ENCODE results near the gene FRMD1. TPM values are rescaled to one million over a fixed set of nuclear protein-coding genes. Genes with fewer than 3 reads are reported as not detected.

FRMD1 gene
- total RNA-seq, 4 donors from 2014 or later: 0.13 TPM; not detected in 3

DNA sequence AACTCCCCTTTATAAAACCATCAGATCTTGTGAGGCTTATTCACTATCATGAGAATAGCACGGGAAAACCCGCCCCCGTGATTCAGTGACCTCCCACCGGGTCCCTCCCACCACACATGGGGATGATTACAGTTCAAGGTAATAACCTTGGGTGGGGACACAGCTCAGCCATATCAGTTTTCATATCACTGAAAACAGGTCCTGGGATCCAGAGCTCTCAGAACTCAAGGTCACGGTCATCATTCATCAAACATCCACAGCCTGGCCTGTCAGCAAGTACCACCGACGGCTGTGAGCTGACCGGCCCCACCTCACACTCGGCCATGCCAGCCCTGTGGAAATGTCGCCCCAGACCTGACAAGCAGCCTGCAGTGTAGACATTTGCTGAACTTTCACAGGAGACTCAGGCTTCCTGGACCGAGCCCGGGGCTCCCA lies 14.1 kb upstream of the FRMD1 start:
- Histone ChIP-seq H3K36me3 (no peaks in the 10 kb centered on the region), H3K27me3 (no peaks in the 10 kb centered on the region), H3K9me3 (no peaks in the 10 kb centered on the region), H3K27ac (no peak overlapping the region), H3K4me1 (no peaks in the 10 kb centered on the region), H3K4me3 (replicated peaks in 1 of 3) (no peak overlapping the region)
- intact Hi-C loops (cut with DNase I): no loop called here
- no peak for DNase-seq
- TF ChIP-seq, protein P1, sequence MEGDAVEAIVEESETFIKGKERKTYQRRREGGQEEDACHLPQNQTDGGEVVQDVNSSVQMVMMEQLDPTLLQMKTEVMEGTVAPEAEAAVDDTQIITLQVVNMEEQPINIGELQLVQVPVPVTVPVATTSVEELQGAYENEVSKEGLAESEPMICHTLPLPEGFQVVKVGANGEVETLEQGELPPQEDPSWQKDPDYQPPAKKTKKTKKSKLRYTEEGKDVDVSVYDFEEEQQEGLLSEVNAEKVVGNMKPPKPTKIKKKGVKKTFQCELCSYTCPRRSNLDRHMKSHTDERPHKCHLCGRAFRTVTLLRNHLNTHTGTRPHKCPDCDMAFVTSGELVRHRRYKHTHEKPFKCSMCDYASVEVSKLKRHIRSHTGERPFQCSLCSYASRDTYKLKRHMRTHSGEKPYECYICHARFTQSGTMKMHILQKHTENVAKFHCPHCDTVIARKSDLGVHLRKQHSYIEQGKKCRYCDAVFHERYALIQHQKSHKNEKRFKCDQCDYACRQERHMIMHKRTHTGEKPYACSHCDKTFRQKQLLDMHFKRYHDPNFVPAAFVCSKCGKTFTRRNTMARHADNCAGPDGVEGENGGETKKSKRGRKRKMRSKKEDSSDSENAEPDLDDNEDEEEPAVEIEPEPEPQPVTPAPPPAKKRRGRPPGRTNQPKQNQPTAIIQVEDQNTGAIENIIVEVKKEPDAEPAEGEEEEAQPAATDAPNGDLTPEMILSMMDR (IDR thresholded peaks at IDR 0.05): no peak
- TF ChIP-seq POLR2A (IDR thresholded peaks at IDR 0.05): no peak
- WGBS, 2 donors: 82 to 87% methylated on average over 12 of the region's 12 CpGs

DNA sequence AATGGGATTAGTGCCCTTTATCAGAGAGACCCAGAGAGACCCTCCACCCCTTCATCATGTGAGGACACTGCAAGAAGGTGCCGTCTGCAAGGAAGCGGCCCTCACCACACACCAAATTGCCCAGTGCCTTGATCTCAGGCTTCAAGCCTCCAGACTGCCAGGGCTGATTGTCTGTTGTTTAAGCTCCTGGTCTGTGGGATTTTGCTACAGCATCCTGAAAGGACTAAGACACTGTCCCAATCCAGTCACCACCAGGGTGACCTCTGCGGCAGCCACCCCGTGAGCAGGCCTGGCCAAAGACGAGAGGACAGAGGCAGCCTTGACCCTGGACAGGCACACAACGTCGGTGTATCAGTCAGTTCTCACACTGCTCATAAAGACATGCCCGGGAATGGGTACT lies 13.5 kb upstream of the FRMD1 start:
- 83 to 85% methylated on average over 6 to 7 of the region's 8 CpGs for WGBS, 2 donors
- no peaks in the 10 kb centered on the region for H3K27me3 ChIP-seq
- H3K4me1 ChIP-seq: no peaks in the 10 kb centered on the region
- H3K4me3 ChIP-seq (replicated peaks in 1 of 3): no peak overlapping the region
- H3K36me3 ChIP-seq: no peaks in the 10 kb centered on the region
- H3K9me3 ChIP-seq: no peaks in the 10 kb centered on the region
- DNase-seq: no peak
- intact Hi-C loops (cut with DNase I): no loop called here
- no peak for TF ChIP-seq POLR2A (IDR thresholded peaks at IDR 0.05)
- TF ChIP-seq, protein P1 (IDR thresholded peaks at IDR 0.05): no peak
- H3K27ac ChIP-seq: no peak overlapping the region

DNA sequence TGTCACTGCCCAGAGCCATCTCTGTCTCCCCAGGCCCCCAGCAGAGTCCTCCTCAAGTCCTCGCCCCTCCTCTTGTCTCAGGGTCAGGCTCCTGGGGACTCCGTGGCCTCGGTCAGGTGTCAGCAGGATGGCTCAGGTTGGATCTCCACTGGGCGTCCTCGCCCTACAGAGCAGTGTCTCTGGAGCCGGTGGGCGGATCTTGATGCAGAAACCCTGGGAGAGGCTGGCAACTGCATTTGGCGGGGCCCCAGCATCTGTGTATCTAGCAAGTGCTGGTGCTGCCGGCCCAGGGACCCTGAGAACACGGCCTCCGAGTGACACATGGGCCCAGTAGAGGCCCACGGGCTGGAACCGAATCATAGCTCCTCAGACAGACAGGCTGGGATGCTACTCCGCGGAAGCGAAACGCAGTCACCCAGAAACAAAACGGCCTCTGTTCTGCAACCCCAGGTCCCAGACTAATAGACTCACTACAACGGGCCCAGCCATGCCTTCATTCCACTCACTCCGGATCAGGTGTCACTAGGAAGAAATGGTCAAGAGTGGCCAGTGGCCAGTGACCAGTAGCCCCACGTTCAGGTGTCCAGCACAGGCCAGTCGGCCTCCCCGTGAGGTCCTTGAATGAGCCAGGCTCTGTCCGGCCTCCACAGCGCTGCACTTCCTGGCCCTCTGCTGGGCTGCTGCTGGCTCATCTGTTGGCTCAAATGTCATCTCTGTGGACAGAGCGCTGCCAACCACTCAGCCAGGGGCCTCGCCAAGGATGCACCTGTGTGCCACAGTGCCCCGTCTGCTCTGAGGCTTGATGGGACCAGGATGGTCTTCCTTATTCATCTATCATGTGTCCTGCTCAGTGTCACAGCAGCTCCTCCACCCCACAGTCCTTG lies 12.6 kb upstream of the FRMD1 start:
- Histone ChIP-seq H3K4me1 (no peaks in the 10 kb centered on the region), H3K9me3 (no peaks in the 10 kb centered on the region), H3K4me3 (replicated peaks in 1 of 3) (no peak overlapping the region), H3K27ac (no peak overlapping the region), H3K36me3 (no peaks in the 10 kb centered on the region), H3K27me3 (no peaks in the 10 kb centered on the region)
- TF ChIP-seq, protein P1 (IDR thresholded peaks at IDR 0.05): no peak
- no peak for TF ChIP-seq POLR2A (IDR thresholded peaks at IDR 0.05)
- no peak for DNase-seq
- intact Hi-C loops (cut with DNase I): no loop called here
- WGBS, 2 donors: 86 to 97% methylated on average over 16 to 25 of the region's 28 CpGs

DNA sequence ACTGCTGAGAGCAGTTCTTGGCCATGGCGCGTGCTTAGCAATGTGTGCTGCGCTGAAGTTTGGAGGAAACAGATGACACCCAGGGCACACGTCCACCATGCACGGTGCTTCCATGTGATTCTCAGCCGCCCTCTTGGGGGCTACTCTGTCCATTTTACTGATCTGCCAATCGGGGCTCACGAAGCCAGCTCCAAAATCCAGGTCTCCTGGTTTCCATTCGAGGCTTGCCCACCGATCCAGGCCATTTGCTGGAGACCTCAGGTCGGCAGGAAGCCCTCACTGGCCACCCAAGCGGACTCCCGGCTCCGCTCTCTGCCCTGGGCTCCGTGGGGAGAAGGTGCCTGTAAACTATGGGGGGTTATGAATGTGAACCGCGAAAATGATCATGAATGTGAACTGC lies 11.7 kb upstream of the FRMD1 start:
- Histone ChIP-seq H3K27me3 (no peaks in the 10 kb centered on the region), H3K27ac (no peak overlapping the region), H3K4me3 (replicated peaks in 1 of 3) (no peak overlapping the region), H3K9me3 (no peaks in the 10 kb centered on the region), H3K4me1 (no peaks in the 10 kb centered on the region), H3K36me3 (no peaks in the 10 kb centered on the region)
- intact Hi-C loops (cut with DNase I): no loop called here
- WGBS, 2 donors: 83 to 87% methylated on average over 16 to 17 of the region's 17 CpGs
- DNase-seq: no peak
- no peak for TF ChIP-seq POLR2A (IDR thresholded peaks at IDR 0.05)
- TF ChIP-seq, protein P1 (IDR thresholded peaks at IDR 0.05): no peak

DNA sequence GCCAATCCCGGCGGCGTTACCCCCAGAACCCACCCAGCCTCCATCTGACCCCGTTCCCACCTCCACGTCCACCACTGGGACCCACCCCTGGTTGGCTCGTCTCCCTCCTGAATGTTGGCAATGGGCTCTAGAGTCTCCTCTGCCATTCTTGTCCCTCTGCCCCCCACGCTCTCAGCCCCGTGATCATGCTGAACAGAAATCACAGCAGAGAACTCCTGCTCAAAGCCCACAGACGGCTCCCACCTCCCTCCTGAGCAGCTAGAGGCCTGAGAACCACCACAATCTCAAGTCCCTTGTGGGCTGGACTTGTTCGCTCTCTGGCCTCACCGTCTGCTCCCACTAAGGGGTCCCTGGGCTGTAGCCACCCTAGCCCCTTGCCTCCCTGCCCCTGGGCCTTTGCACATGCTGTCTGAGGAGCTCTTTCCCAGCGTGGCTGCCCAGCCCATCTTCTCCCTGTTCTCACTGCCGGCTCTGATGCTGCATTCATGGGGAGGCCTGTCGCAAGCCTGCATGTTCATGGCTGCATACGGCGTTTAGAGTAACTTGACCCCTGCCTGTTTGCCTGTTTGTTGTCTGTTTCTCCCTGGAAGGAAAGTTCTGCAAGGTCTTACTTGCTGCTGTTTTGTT lies 11.2 kb upstream of the FRMD1 start:
- DNase-seq: no peak
- no peak overlapping the region for H3K4me3 ChIP-seq (replicated peaks in 1 of 3)
- TF ChIP-seq, protein P1 (IDR thresholded peaks at IDR 0.05): no peak
- TF ChIP-seq POLR2A (IDR thresholded peaks at IDR 0.05): no peak
- H3K4me1 ChIP-seq: no peaks in the 10 kb centered on the region
- H3K9me3 ChIP-seq: no peaks in the 10 kb centered on the region
- no peaks in the 10 kb centered on the region for H3K36me3 ChIP-seq
- intact Hi-C loops (cut with DNase I): no loop called here
- WGBS, 2 donors: 76 to 90% methylated on average over 16 of the region's 16 CpGs
- H3K27ac ChIP-seq: no peak overlapping the region
- no peaks in the 10 kb centered on the region for H3K27me3 ChIP-seq
